ENCODE data around the gene PAPSS2. TPM values are rescaled to one million over a fixed set of nuclear protein-coding genes. Genes with fewer than 3 reads are reported as not detected.
"Not testable (repeated sequence)": the region's sequence is repeated elsewhere in the genome, so short reads cannot be mapped to it uniquely, and the experiment has no call there.

PAPSS2 gene
- total and polyA plus RNA-seq, 4 donors, result 19.8 to 57.2 (median 31.5) TPM

DNA sequence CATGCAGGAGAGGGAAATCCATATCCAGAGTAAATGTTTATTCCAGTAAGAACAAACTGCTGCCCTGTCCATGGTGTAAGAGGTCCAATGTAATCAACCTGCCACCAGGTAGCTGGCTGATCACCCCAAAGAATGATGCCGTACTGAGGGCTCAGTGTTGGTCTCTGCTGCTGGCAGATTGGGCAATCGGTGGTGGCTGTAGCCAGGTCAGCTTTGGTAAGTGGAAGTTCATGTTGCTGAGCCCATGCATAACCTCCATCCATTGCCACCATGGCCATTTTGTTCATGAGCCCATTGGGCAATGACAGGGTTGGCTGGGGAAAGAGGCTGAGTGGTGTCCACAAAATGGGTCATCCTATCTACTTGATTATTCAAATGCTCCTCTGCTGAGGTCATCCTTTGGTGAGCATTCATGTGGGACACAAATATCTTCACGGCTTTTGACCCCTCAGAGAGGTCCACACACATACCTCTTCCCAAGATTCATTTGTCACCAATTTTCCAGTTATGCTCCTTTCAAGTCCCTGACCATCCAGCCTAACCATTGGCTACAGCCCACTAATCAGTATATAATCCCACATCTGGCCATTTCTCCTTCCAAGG lies 23.3 kb upstream of the PAPSS2 start:
- no peak for DNase-seq
- Histone ChIP-seq H3K9me3 (ENCODE audit: control insufficient read depth, low read length) (no peaks in the 10 kb centered on the region), H3K27ac (ENCODE audit: low read depth in 1 of 2, low read length in 2 of 2) (no peak overlapping the region), H3K36me3 (ENCODE audit: control insufficient read depth in 1 of 2, insufficient read depth in 2 of 2, low read length in 1 of 2) (no peaks in the 10 kb centered on the region), H3K4me3 (ENCODE audit: low read length in 2 of 2) (no peak overlapping the region), H3K27me3 (ENCODE audit: control insufficient read depth in 1 of 2, insufficient read depth in 2 of 2, low read length in 1 of 2) (no peaks in the 10 kb centered on the region), H3K4me1 (ENCODE audit: control insufficient read depth in 1 of 2, insufficient read depth in 2 of 2, low read length in 2 of 2) (no peaks in the 10 kb centered on the region)
- ATAC-seq (ENCODE audit: low FRiP score), result no peak
- intact Hi-C loops (cut with DNase I), result no loop called here
- WGBS, 2 donors, result 92 to 95% methylated on average over 3 of the region's 3 CpGs

DNA sequence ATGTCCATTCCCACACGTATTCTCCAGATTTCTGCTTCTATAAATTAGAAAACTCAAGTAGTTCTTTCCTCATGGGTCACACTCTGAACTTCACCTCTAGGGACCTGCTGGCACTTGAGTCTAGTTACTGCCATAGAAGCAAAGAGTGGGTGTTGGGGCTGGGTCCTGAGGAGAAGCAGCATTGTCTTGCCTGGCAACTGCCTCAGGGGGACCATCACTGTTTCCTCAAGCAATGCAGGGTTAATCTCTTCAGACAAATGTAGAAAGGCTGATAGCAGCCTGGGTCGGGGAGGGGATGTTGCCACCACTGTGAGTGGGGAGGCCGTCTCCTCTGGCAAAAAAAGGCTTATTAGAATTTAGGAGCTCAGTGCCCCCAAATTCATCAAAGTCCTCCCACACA lies 20.2 kb upstream of the PAPSS2 start:
- DNase-seq (no peak), ATAC-seq (ENCODE audit: low FRiP score) (no peak)
- Histone ChIP-seq H3K9me3 (ENCODE audit: control insufficient read depth, low read length) (no peaks in the 10 kb centered on the region), H3K27me3 (ENCODE audit: control insufficient read depth in 1 of 2, insufficient read depth in 2 of 2, low read length in 1 of 2) (no peaks in the 10 kb centered on the region), H3K36me3 (ENCODE audit: control insufficient read depth in 1 of 2, insufficient read depth in 2 of 2, low read length in 1 of 2) (no peaks in the 10 kb centered on the region), H3K4me1 (ENCODE audit: control insufficient read depth in 1 of 2, insufficient read depth in 2 of 2, low read length in 2 of 2) (no peaks in the 10 kb centered on the region), H3K27ac (ENCODE audit: low read depth in 1 of 2, low read length in 2 of 2) (no peak overlapping the region), H3K4me3 (ENCODE audit: low read length in 2 of 2) (no peak overlapping the region)
- intact Hi-C loops (cut with DNase I), result no loop called here
- 94 to 99% methylated on average over 3 of the region's 3 CpGs for WGBS, 2 donors

DNA sequence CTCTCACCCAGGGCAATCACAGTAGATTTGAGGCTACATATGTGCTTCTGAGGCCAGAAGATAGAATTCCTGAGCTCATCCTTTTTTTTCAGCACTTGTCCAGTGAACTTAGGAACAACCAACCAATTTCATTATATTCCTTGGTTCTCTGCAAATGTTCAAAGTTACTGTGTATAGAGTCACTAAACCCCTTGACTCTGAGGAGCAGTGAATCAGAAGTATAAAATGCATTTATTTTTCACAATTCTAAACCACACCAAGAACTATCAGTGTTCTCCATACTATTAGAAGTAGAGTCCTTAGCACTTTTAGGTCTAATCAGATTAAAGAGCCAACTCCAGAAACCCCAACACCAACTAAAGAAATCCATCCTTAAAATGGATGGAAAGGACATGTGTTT lies 19.6 kb upstream of the PAPSS2 start:
- DNase-seq (no peak), ATAC-seq (ENCODE audit: low FRiP score) (no peak)
- no peak overlapping the region for H3K27ac ChIP-seq (ENCODE audit: low read depth in 1 of 2, low read length in 2 of 2)
- H3K4me1 ChIP-seq (ENCODE audit: control insufficient read depth in 1 of 2, insufficient read depth in 2 of 2, low read length in 2 of 2), result no peaks in the 10 kb centered on the region
- H3K4me3 ChIP-seq (ENCODE audit: low read length in 2 of 2), result no peak overlapping the region
- no peaks in the 10 kb centered on the region for H3K9me3 ChIP-seq (ENCODE audit: control insufficient read depth, low read length)
- intact Hi-C loops (cut with DNase I), result no loop called here
- no peaks in the 10 kb centered on the region for H3K27me3 ChIP-seq (ENCODE audit: control insufficient read depth in 1 of 2, insufficient read depth in 2 of 2, low read length in 1 of 2)
- H3K36me3 ChIP-seq (ENCODE audit: control insufficient read depth in 1 of 2, insufficient read depth in 2 of 2, low read length in 1 of 2), result no peaks in the 10 kb centered on the region

DNA sequence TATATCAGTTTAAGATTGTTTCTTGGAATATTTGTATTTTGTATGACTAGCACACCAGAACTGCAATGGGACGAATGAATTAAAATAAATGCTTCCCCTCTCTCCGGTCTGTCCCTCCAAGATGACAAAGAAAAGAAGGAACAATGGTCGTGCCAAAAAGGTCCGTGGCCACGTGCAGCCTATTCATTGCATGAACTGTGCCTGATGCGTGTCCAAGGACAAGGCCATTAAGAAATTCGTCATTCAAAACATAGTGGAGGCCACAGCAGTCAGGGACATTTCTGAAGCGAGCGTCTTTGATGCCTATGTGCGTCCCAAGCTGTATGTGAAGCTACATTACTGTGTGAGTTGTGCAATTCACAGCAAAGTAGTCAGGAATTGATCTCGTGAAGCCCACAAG lies 17.2 kb upstream of the PAPSS2 start:
- Histone ChIP-seq H3K36me3 (ENCODE audit: control insufficient read depth in 1 of 2, insufficient read depth in 2 of 2, low read length in 1 of 2) (no peaks in the 10 kb centered on the region), H3K27me3 (ENCODE audit: control insufficient read depth in 1 of 2, insufficient read depth in 2 of 2, low read length in 1 of 2) (no peaks in the 10 kb centered on the region), H3K4me1 (ENCODE audit: control insufficient read depth in 1 of 2, insufficient read depth in 2 of 2, low read length in 2 of 2) (no peaks in the 10 kb centered on the region), H3K9me3 (ENCODE audit: control insufficient read depth, low read length) (no peaks in the 10 kb centered on the region), H3K27ac (ENCODE audit: low read depth in 1 of 2, low read length in 2 of 2) (no peak overlapping the region), H3K4me3 (ENCODE audit: low read length in 2 of 2) (no peak overlapping the region)
- 93 to 94% methylated on average over 11 of the region's 11 CpGs for WGBS, 2 donors
- DNase-seq (no peak), ATAC-seq (ENCODE audit: low FRiP score) (no peak)
- intact Hi-C loops (cut with DNase I), result no loop called here

DNA sequence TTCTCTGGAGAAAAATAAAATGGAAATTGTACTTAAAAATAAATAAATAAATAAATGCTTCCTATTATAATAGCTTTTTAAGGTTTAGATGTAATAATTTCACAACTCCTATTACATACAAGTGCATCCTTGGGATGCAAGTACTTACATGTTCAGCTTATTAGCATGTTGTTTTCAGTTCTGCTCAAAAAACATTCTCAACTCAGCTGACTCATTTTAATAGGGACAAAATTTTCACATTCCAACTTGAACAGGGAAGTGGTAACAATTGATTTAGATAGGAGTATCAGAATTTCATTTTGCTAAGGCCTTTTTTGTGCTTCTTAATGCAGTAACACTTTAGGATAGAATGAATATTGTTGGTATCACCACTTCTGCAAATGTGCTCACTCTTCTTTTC lies 16.7 kb upstream of the PAPSS2 start:
- H3K36me3 ChIP-seq (ENCODE audit: control insufficient read depth in 1 of 2, insufficient read depth in 2 of 2, low read length in 1 of 2), result no peaks in the 10 kb centered on the region
- no peak overlapping the region for H3K4me3 ChIP-seq (ENCODE audit: low read length in 2 of 2)
- no peak overlapping the region for H3K27ac ChIP-seq (ENCODE audit: low read depth in 1 of 2, low read length in 2 of 2)
- H3K9me3 ChIP-seq (ENCODE audit: control insufficient read depth, low read length), result no peaks in the 10 kb centered on the region
- intact Hi-C loops (cut with DNase I), result no loop called here
- H3K4me1 ChIP-seq (ENCODE audit: control insufficient read depth in 1 of 2, insufficient read depth in 2 of 2, low read length in 2 of 2), result no peaks in the 10 kb centered on the region
- DNase-seq (no peak), ATAC-seq (ENCODE audit: low FRiP score) (no peak)
- H3K27me3 ChIP-seq (ENCODE audit: control insufficient read depth in 1 of 2, insufficient read depth in 2 of 2, low read length in 1 of 2), result no peaks in the 10 kb centered on the region

DNA sequence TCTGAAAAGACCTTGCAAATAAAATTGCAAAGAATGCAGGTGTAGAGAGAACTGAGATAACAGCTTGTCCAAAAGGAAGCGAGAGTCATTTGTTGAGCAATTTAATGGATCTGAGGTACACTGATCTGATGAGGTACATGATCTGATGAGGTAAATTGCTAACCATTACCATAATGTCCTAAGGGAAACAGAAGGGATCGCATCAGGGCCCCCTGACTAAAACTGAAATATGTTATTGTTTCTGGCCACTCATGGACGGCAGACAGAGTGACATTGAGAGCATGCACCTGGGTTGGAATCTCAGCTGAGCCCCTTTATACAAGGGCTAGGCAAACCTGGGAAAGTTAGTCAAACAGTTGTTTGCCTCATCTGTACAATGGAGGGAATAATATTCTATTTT lies 15.8 kb upstream of the PAPSS2 start:
- 89 to 93% methylated on average over 3 of the region's 3 CpGs for WGBS, 2 donors

DNA sequence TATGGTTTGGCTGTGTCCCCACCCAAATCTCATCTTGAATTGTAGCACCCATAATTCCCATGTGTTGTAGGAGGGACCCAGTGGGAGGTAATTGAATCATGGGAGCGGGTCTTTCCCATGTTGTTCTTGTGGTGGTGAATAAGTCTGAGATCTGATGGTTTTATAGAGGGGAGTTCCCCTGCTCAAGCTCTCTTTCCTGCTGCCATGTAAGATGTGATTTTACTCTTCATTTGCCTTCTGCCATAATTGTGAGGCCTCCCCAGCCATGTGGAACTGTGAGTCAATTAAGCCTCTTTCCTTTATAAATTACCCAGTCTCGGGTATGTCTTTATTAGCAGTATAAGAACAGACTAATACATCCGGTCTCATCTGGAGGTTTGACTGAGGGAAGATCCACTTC lies 15.2 kb upstream of the PAPSS2 start:
- H3K4me3 ChIP-seq (ENCODE audit: low read length in 2 of 2); H3K27ac ChIP-seq (ENCODE audit: low read depth in 1 of 2, low read length in 2 of 2): not testable (repeated sequence)
- 93 to 100% methylated on average over 3 of the region's 3 CpGs for WGBS, 2 donors

More for the DNA sequence above, 15.8 kb upstream of the PAPSS2 start:
- H3K4me1 ChIP-seq (ENCODE audit: control insufficient read depth in 1 of 2, insufficient read depth in 2 of 2, low read length in 2 of 2), result no peaks in the 10 kb centered on the region
- H3K27me3 ChIP-seq (ENCODE audit: control insufficient read depth in 1 of 2, insufficient read depth in 2 of 2, low read length in 1 of 2), result no peaks in the 10 kb centered on the region
- intact Hi-C loops (cut with DNase I), result no loop called here
- no peaks in the 10 kb centered on the region for H3K36me3 ChIP-seq (ENCODE audit: control insufficient read depth in 1 of 2, insufficient read depth in 2 of 2, low read length in 1 of 2)
- no peak for ATAC-seq (ENCODE audit: low FRiP score)
- no peaks in the 10 kb centered on the region for H3K9me3 ChIP-seq (ENCODE audit: control insufficient read depth, low read length)
- no peak overlapping the region for H3K4me3 ChIP-seq (ENCODE audit: low read length in 2 of 2)
- no peak overlapping the region for H3K27ac ChIP-seq (ENCODE audit: low read depth in 1 of 2, low read length in 2 of 2)
- DNase-seq, result no peak

DNA sequence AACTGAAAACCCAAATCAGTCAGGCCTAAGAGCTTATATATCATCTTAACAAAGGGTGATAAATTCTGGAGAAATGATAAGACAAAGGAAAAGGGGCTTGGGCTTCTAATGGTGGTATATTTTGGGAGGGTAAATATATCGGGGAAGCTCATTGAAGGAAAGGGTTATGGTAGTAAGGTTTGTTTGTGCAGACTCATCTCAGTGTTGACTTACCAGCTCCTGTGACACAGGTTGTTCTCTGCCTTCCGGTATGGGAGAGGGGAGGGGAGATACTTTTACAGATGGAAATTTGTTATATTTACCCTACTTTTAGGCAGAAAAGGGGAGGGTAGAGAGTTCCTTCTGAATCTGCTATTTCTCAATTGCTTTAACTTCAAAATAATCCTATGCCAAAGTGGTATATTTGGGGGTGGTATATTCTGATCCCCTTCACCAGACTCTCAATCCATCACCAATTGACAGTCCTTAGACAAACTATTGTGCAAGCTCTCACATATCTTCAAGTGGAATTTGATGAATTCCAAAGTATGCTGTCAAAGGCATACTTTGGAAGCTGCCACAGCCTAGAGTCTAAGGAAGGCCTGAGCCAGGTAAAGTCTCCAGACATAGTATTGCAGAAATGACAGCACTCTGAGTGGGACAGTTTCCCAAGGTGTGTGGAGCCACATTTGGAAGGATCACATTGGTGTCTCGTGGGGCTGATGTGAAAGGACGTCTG lies 13.3 kb upstream of the PAPSS2 start:
- intact Hi-C loops (cut with DNase I), result no loop called here
- WGBS, 2 donors, result 75 to 81% methylated on average over 4 of the region's 4 CpGs
- ATAC-seq (ENCODE audit: low FRiP score), result no peak
- Histone ChIP-seq H3K4me3 (ENCODE audit: low read length in 2 of 2) (no peak overlapping the region), H3K27ac (ENCODE audit: low read depth in 1 of 2, low read length in 2 of 2) (no peak overlapping the region), H3K4me1 (ENCODE audit: control insufficient read depth in 1 of 2, insufficient read depth in 2 of 2, low read length in 2 of 2) (no peaks in the 10 kb centered on the region), H3K27me3 (ENCODE audit: control insufficient read depth in 1 of 2, insufficient read depth in 2 of 2, low read length in 1 of 2) (no peaks in the 10 kb centered on the region), H3K9me3 (ENCODE audit: control insufficient read depth, low read length) (no peaks in the 10 kb centered on the region), H3K36me3 (ENCODE audit: control insufficient read depth in 1 of 2, insufficient read depth in 2 of 2, low read length in 1 of 2) (no peaks in the 10 kb centered on the region)
- DNase-seq, result no peak

More for the DNA sequence above, 15.2 kb upstream of the PAPSS2 start:
- ATAC-seq (ENCODE audit: low FRiP score); H3K4me1 ChIP-seq (ENCODE audit: control insufficient read depth in 1 of 2, insufficient read depth in 2 of 2, low read length in 2 of 2); H3K9me3 ChIP-seq (ENCODE audit: control insufficient read depth, low read length); DNase-seq; H3K36me3 ChIP-seq (ENCODE audit: control insufficient read depth in 1 of 2, insufficient read depth in 2 of 2, low read length in 1 of 2); intact Hi-C loops (cut with DNase I); H3K27me3 ChIP-seq (ENCODE audit: control insufficient read depth in 1 of 2, insufficient read depth in 2 of 2, low read length in 1 of 2): not testable (repeated sequence)

DNA sequence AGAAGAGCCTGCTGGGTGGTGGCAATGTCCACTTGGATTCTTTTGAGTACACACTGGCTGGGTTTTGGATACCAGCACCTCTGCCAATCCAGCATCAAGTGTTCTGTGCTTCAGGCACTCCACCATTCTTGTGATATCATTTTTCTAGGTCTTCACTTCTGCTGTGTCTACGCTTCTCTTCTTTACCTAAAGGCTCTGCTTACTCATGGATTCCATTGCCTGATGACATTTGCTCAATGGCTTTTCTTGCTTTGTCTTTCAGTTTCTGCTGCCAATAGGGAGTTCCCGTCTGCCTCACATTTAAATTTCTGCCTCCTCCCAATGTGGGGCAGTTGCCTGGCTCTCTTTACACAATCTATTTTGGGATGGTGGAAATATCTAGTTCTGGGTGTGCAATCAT lies 12.7 kb upstream of the PAPSS2 start:
- intact Hi-C loops (cut with DNase I), result no loop called here
- WGBS, 2 donors, result 52 to 85% methylated on average over 2 of the region's 2 CpGs
- ATAC-seq (ENCODE audit: low FRiP score), result no peak

More for the DNA sequence above, 12.7 kb upstream of the PAPSS2 start:
- H3K9me3 ChIP-seq (ENCODE audit: control insufficient read depth, low read length), result no peaks in the 10 kb centered on the region
- H3K27ac ChIP-seq (ENCODE audit: low read depth in 1 of 2, low read length in 2 of 2), result no peak overlapping the region
- no peaks in the 10 kb centered on the region for H3K27me3 ChIP-seq (ENCODE audit: control insufficient read depth in 1 of 2, insufficient read depth in 2 of 2, low read length in 1 of 2)
- no peaks in the 10 kb centered on the region for H3K36me3 ChIP-seq (ENCODE audit: control insufficient read depth in 1 of 2, insufficient read depth in 2 of 2, low read length in 1 of 2)
- no peak overlapping the region for H3K4me3 ChIP-seq (ENCODE audit: low read length in 2 of 2)
- H3K4me1 ChIP-seq (ENCODE audit: control insufficient read depth in 1 of 2, insufficient read depth in 2 of 2, low read length in 2 of 2), result no peaks in the 10 kb centered on the region
- DNase-seq, result no peak
